Muscle of arm (tissue), 12 donors: ENCODE measurements around the gene GRAMD2A. TPM values are rescaled to one million over a fixed set of nuclear protein-coding genes. Genes with fewer than 3 reads are reported as not detected.
A peak's percentile ranks its signal among the peaks of the same experiment; 100 is the strongest.

ENCODE experiments used
- DNase-seq: peaks from one replicate; pipeline ENCODE4 v3.0.0-alpha.2; 2013
- polyA plus RNA-seq, 12 donors: library from polyadenylated mRNA; unstranded; fragments of 120-200 nt; gene quantifications; one replicate each; pipeline ENCODE4 v1.2.1, GENCODE V29; 2013; ENCODE audit not compliant: insufficient read length in 12 of 12

Gene GRAMD2A
- polyA plus RNA-seq, 12 donors: 0.83 to 3.6 (median 2.0) TPM; not detected in 1

- DNase-seq: no peak
Observed at GRCh38 chr15:72136170-72137051, 61.2 kb downstream of the GRAMD2A start.

GRCh38 chr15:72135719-72136118 is 61.9 kb downstream of the GRAMD2A start:
- no peak for DNase-seq

GRCh38 chr15:72133211-72133610 is 64.4 kb downstream of the GRAMD2A start:
- no peak for DNase-seq

GRCh38 chr15:72131922-72132321 is 65.7 kb downstream of the GRAMD2A start:
- DNase-seq: no peak

GRCh38 chr15:72130272-72130671 is 67.3 kb downstream of the GRAMD2A start:
- no peak for DNase-seq

- no peak for DNase-seq
Observed at GRCh38 chr15:72128359-72128758, 69.2 kb downstream of the GRAMD2A start.

GRCh38 chr15:72127724-72128322 is 69.8 kb downstream of the GRAMD2A start:
- DNase-seq: no peak

- no peak for DNase-seq
Observed at GRCh38 chr15:72124218-72124617, 73.4 kb downstream of the GRAMD2A start.

GRCh38 chr15:72118017-72118978 is 79.3 kb downstream of the GRAMD2A start, which contains the start of the genes MYO9A and SENP8:
Gene MYO9A, minus strand, starts transcription at chr15:72118150. Its CDS starts 71,587 bp downstream, at chr15:72046563.
Gene SENP8, plus strand, starts transcription at chr15:72118403. Its CDS starts 21,221 bp downstream, at chr15:72139624.
- peak; percentile 99 for DNase-seq

GRCh38 chr15:72117486-72118016 is 80.0 kb downstream of the GRAMD2A start:
- DNase-seq: peak; percentile 84

GRCh38 chr15:72116731-72117485 is 80.7 kb downstream of the GRAMD2A start:
- DNase-seq: peak; percentile 47

- no peak for DNase-seq
Observed at GRCh38 chr15:72113347-72114031, 84.1 kb downstream of the GRAMD2A start.

GRCh38 chr15:72112805-72113204 is 84.8 kb downstream of the GRAMD2A start:
- DNase-seq: no peak

GRCh38 chr15:72112116-72112515 is 85.5 kb downstream of the GRAMD2A start:
- peak; percentile 46 for DNase-seq

- DNase-seq: no peak
Observed at GRCh38 chr15:72110355-72110754, 87.2 kb downstream of the GRAMD2A start.

Other genes starting within 250 kb of the GRAMD2A start
- gene MYO9A, start 79.6 kb downstream of the GRAMD2A start, polyA plus RNA-seq: 100 to 1,000 TPM in 1 of 12 donors, 10 to 100 TPM in 11; 26.1 to 399 (median 30.5) TPM
- 1 to 10 TPM in 11 of 12 donors, not detected in 1; 4.0 to 8.0 (median 5.4) TPM for gene SENP8, start 79.4 kb downstream of the GRAMD2A start, polyA plus RNA-seq
- gene PKM, start 33.4 kb upstream of the GRAMD2A start, polyA plus RNA-seq: 100 to 1,000 TPM; 321 to 994 (median 713) TPM
- gene PARP6, start 74.8 kb upstream of the GRAMD2A start, polyA plus RNA-seq: 100 to 1,000 TPM in 2 of 12 donors, 10 to 100 TPM in 9, not detected in 1; 43.8 to 108 (median 62.3) TPM
- gene CELF6, start 122.4 kb upstream of the GRAMD2A start, polyA plus RNA-seq: 1 to 10 TPM in 9 of 12 donors, under 1 TPM in 1, not detected in 2; 0.86 to 3.0 (median 1.4) TPM
- 10 to 100 TPM in 11 of 12 donors, not detected in 1; 29.3 to 65.5 (median 49.2) TPM for gene HEXA, start 178.2 kb upstream of the GRAMD2A start, polyA plus RNA-seq
- gene TMEM202, start 200.5 kb upstream of the GRAMD2A start, polyA plus RNA-seq: not detected